GM18909 (cell line): ENCODE results near the gene SREK1IP1.

ENCODE experiments used
- ATAC-seq: cut with Tn5 transposase; IDR thresholded peaks from one replicate; pipeline ENCODE4 v1.9.1; 2021; ENCODE audit warnings: mild to moderate bottlenecking; ENCODE audit not compliant: unreplicated experiment, poor library complexity

The SREK1IP1 gene

DNA sequence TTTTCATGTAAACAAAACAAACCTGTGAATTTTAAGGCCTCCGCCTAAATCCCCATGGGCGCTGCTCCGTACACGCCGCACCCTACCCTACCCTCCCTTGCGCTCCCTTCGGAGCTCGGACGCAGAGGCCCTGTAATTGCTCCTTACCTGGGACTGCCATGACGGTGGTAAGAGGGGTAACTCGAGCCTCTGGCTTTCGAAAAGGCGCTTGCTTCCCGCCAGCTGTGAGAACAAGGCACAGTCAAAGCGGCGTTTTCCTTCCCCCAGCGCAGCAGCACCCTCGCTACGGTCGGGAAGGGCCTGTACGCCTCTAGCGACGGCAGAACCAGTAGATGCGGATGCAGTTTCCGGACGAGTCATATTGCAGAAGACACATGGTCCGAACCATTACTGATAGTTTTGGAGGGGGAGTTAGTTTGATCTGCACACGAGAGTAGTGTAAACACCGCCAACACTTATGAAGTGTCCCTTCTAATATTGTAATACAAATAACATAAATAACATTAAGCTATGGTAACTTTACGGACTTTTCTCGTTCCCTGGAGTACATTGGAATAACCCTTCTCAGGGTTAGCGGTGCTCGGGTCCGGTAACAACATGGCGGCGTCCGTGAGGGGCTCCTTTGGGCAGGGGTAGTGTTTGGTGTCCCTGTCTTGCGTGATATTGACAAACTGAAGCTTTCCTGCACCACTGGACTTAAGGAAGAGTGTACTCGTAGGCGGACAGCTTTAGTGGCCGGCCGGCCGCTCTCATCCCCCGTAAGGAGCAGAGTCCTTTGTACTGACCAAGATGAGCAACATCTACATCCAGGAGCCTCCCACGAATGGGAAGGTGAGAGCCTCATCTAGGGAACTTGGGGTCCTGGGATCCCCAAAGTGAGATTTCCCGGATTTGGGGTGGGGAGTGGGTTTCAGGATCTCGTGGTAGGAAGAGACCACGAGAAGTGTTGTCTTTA, at the start of gene SREK1IP1, which contains the start of gene CWC27:
Gene SREK1IP1, minus strand, starts transcription at position 334 of the 955 bp plus-strand sequence. Its CDS starts 174 bp downstream, at position 160.
Gene CWC27, plus strand, starts transcription at position 573 of the 955 bp plus-strand sequence. Its CDS starts 217 bp downstream, at position 790.
- peak; percentile 98 for ATAC-seq

GRCh38 chr5:64818245-64818644, 49.8 kb upstream of the SREK1IP1 start:
- no peak for ATAC-seq

DNA sequence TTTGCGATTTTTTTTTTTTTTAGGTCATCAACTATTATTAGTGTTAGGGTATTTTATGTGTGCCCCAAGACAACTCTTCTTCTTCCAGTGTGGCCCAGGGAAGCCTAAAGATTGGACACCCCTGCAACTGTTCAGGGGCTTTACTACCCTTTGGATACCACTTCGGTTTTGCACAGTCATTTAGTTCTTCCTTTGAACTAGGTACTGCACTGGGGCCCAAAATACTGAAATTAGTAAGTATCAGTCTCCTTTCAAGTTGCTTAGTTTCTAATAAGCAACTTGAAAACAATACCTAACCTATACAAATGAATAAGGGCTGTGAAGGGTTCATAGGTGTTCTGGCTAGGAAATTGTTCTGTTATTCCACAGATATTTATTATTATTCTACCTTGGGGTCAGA, 45.6 kb upstream of the SREK1IP1 start:
- ATAC-seq: peak; percentile 89

DNA sequence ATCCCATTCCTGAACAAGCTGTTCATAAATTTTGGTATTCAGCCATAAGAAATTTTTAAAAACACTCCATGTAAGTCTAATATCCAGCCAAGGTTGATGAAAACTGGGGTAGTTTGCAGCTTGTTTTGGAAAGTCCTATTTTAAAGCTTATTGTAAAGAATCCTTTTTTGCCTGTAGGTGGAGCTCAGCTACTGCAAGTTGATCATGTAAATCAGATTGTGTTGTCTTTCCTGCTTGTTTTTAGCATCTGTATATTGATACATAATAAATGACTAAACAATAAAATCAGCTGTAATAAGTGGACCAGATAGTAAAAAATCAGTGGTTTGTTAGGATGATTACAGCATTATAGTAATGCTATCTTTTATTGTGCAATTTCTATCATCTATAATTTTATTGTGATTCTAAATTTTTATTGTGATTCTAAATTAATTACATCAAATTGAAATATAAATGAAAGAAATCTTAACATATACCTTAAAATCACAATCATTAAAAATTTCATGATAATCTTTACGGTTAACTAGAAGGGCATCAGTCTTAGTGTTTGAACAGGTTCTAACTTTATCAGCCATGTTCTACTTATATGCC, 42.7 kb upstream of the SREK1IP1 start:
- ATAC-seq: peak; percentile 53

- ATAC-seq: no peak
Observed at GRCh38 chr5:64807520-64807919, 39.0 kb upstream of the SREK1IP1 start.

- no peak for ATAC-seq
Observed at GRCh38 chr5:64806537-64806936, 38.0 kb upstream of the SREK1IP1 start.

GRCh38 chr5:64800926-64801325, 32.4 kb upstream of the SREK1IP1 start:
- ATAC-seq: no peak

GRCh38 chr5:64796301-64796700, 27.8 kb upstream of the SREK1IP1 start:
- no peak for ATAC-seq

DNA sequence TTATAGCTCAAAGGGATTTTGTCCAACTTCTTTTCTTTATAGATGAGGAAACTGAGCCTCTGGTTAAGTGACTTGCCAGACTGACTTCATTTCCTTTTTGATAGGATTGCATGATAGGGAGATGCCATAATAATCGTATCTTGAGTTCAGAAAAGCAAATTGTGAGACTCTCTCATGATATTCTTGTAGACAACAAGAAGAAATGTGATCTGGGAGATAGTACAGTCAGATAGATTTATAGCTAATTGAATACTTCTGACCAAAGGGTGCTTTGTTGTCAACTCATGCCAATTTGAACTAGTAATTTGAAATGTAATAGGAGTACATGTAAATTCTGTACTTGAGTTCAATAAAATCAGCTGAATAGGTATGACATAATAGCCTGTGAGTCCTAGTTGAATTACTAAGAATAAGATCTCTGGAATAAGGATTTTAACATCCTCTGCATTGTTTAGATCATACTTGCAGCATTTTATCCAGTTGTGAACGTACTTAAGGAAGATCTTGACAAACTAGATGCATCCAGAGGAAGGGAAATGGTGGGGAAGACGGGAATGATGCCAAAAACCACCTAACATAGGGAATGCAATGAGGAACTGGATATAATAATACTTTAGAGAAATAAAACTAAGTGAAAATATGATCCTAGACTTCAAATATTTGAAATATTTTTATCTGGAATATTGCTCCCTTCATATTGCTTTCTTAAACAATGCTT, 25.7 kb upstream of the SREK1IP1 start:
- ATAC-seq: no peak

- no peak for ATAC-seq
Observed at GRCh38 chr5:64792469-64792868, 24.0 kb upstream of the SREK1IP1 start.

GRCh38 chr5:64790210-64790609, 21.7 kb upstream of the SREK1IP1 start:
- ATAC-seq: no peak

DNA sequence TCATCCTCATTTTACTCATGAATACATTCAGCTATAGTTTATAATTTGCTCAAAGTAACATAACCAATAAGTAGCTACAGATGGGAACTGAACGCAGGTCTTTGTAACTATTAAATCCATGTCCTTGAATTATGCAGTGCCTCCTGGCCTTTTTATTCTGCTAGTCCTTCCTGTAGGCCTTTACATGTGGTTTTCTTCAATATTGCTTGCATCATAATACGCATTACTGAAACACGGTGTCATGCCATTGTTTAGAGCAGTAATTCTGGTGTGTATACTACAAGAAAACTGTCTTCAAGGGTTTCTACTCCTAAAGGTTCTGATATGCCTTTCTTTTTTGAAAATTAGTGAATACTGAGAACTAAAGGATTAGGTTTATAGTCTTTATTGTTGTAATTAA, 21.0 kb upstream of the SREK1IP1 start:
- no peak for ATAC-seq

- ATAC-seq: no peak
Observed at GRCh38 chr5:64788156-64788555, 19.7 kb upstream of the SREK1IP1 start.

GRCh38 chr5:64786372-64786771, 17.9 kb upstream of the SREK1IP1 start:
- ATAC-seq: no peak

- ATAC-seq: peak; percentile 89
Observed at GRCh38 chr5:64784451-64785025, 16.0 kb upstream of the SREK1IP1 start.

- ATAC-seq: no peak
Observed at GRCh38 chr5:64775291-64775690, 6.8 kb upstream of the SREK1IP1 start.

GRCh38 chr5:64773533-64773932, 5.0 kb upstream of the SREK1IP1 start:
- peak; percentile 57 for ATAC-seq

DNA sequence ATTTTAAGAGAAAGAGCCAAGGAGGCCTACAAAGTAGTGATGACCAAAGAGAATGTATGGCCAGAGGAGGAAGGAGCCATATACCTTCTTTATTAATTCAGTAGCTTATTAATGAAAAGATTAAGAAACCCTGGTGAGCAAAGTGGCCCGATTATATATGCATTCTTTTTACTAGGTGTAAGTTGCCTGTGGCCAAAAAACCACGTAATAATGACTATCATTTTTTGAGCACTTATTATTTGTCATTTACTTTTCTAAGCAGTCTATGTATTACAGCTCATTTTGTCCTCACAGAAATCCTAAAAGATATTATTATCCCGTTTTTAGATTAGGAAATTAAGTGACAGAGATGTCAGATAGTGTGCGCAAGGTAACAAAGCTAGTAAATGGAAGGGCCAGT, 3.2 kb upstream of the SREK1IP1 start:
- ATAC-seq: no peak

- no peak for ATAC-seq
Observed at GRCh38 chr5:64769855-64770254, 1.4 kb upstream of the SREK1IP1 start.

DNA sequence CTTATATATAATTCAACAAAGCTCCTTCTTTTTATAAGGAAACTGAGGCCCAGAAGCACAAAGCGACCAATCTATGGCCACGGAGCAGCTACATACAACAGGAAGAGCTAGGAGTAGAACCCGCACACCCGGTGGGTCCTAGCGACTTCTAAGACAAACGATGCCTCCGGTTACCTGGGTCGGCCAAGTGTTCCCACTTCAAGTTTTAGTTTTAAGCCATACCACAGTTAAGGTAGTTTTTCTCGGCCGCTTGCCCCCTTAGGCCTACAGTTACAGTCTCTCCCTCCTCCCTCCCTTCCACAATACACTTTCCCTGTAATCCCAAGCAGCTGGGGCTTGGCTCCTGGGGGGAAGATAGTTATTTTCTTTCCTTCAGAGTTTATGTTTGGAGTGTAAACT, 533 bp downstream of the SREK1IP1 start:
- ATAC-seq: peak; percentile 11
